HepG2 (cell line): ENCODE results near the gene RERE. TPM values are rescaled to one million over a fixed set of nuclear protein-coding genes. Genes with fewer than 3 reads are reported as not detected.

Experiments used
- ATAC-seq: fragments of 200-7000 bp; cut with Tn5 transposase; 3 replicates; pipeline ENCODE4 v1.9.1; 2020; ENCODE audit warnings: mild to moderate bottlenecking, moderate library complexity
- BruUV-seq: library from RNA; stranded (reverse); fragments of 400-500 nt; replicated peaks from 2 replicates; lab custom pipeline; 2021; lab: Mats Ljungman, UMichigan
- CTCF ChIA-PET: fragments of 300-600 bp; formaldehyde crosslinking; extraction: SDS; loops from one replicate; lab custom pipeline; 2021; ENCODE audit warnings: low total read pairs, inconsistent platforms, low intra/inter-chr PET ratio; lab: Yijun Ruan, JAX
- POLR2A ChIA-PET: fragments of 350-600 bp; sonication (Branson Sonifier 250); formaldehyde crosslinking; loops from one replicate; lab custom pipeline; 2020; ENCODE audit warnings: antibody characterized with exemption, inconsistent platforms; lab: Yijun Ruan, JAX
- DNase-seq: peaks from one replicate; pipeline ENCODE4 v3.0.0-alpha.2; 2015; ENCODE audit warnings: low spot score
- FAIRE-seq: peaks from 3 replicates; lab custom pipeline; 2011; peaks lifted over from hg19 to GRCh38; lab: Jason Lieb, UNC
- H2AFZ ChIP-seq: one replicate; pipeline ENCODE4 v1.6.1; 2011; ENCODE audit warnings: low read length, inconsistent platforms
- H3K27ac ChIP-seq: fragments of 300-600 bp; 3 replicates; pipeline ENCODE4 v1.8.0; 2011; ENCODE audit warnings: mixed run types, mild to moderate bottlenecking, mixed read lengths, low read length, inconsistent platforms; ENCODE audit not compliant: insufficient read depth; ENCODE audit errors: extremely low read length
- H3K27me3 ChIP-seq, 2 experiments: fragments of 200-600 bp in 1 of 2; 2 replicates in 1 of 2; 3 replicates in 1 of 2; pipeline versions ENCODE4 v1.6.0 to v1.8.0; 2011; ENCODE audit warnings: low read length in 2 of 2, mild to moderate bottlenecking in 2 of 2, moderate library complexity in 2 of 2, inconsistent platforms in 1 of 2; ENCODE audit not compliant: insufficient read depth in 2 of 2, control insufficient read depth in 1 of 2
- H3K36me3 ChIP-seq, 2 experiments: fragments of 200-600 bp in 1 of 2; replicated peaks in 1 of 2; 2 replicates in 1 of 2; 3 replicates in 1 of 2; pipeline versions ENCODE4 v1.5.1 to v1.8.0; 2011; ENCODE audit warnings: low read length in 2 of 2, inconsistent platforms in 1 of 2; ENCODE audit not compliant: insufficient read depth in 2 of 2, control insufficient read depth in 1 of 2
- H3K4me1 ChIP-seq: 2 replicates; pipeline ENCODE4 v1.5.1; 2012; ENCODE audit warnings: low read length, inconsistent platforms; ENCODE audit not compliant: insufficient read depth
- H3K4me2 ChIP-seq: 2 replicates; pipeline ENCODE4 v1.6.0; 2011; ENCODE audit warnings: low read depth, low read length, inconsistent platforms
- H3K4me3 ChIP-seq, 3 experiments: fragments of 200-600 bp in 1 of 3; sonication (generic), shearing (Covaris generic) in 1 of 3; replicated peaks in 1 of 3; 2 replicates each; pipeline ENCODE4 v1.5.1; 2011 to 2016; ENCODE audit warnings: low read length in 3 of 3, inconsistent platforms in 2 of 3, low read depth in 2 of 3, mild to moderate bottlenecking in 2 of 3, control low read depth in 1 of 3, mixed read lengths in 1 of 3; ENCODE audit not compliant: insufficient read depth in 1 of 3
- H3K79me2 ChIP-seq: one replicate; pipeline ENCODE4 v1.6.1; 2011; ENCODE audit warnings: low read length, inconsistent platforms; ENCODE audit not compliant: insufficient read depth
- H3K9ac ChIP-seq: 2 replicates; pipeline ENCODE4 v1.6.0; 2011; ENCODE audit warnings: mild to moderate bottlenecking, low read depth, low read length, inconsistent platforms; ENCODE audit not compliant: insufficient read depth
- H3K9me3 ChIP-seq: 2 replicates; pipeline ENCODE4 v1.5.1; 2012; ENCODE audit warnings: mild to moderate bottlenecking, low read length
- H4K20me1 ChIP-seq: 2 replicates; pipeline ENCODE4 v1.6.0; 2011; ENCODE audit warnings: inconsistent platforms, mild to moderate bottlenecking, low read length, moderate library complexity; ENCODE audit not compliant: insufficient read depth
- CAMTA2 ChIP-seq: sonication (generic); formaldehyde crosslinking; IDR thresholded peaks from 2 replicates; pipeline ENCODE4 v1.4.0; 2020; ENCODE audit warnings: mild to moderate bottlenecking, missing genetic modification reagents, borderline replicate concordance
- FOXJ3 ChIP-seq: sonication (generic); formaldehyde crosslinking; IDR thresholded peaks from 2 replicates; pipeline ENCODE4 v1.4.0; 2020; ENCODE audit warnings: missing genetic modification reagents, mild to moderate bottlenecking, borderline replicate concordance
- HNRNPLL ChIP-seq: fragments of 200-400 bp; formaldehyde crosslinking; IDR thresholded peaks from 2 replicates; pipeline ENCODE4 v1.6.1; 2017; ENCODE audit warnings: mild to moderate bottlenecking, low read depth, low read length; ENCODE audit not compliant: poor library complexity, severe bottlenecking
- JUN ChIP-seq: sonication (generic); formaldehyde crosslinking; IDR thresholded peaks from 2 replicates; pipeline ENCODE4 v1.4.0; 2020; ENCODE audit warnings: mild to moderate bottlenecking, missing genetic modification reagents
- TCF12 ChIP-seq, 2 experiments: fragments of 450-650 bp in 1 of 2; sonication (generic) in 1 of 2; formaldehyde crosslinking in 1 of 2; IDR thresholded peaks; 2 replicates each; pipeline versions ENCODE4 v1.6.1 to v1.8.0; 2017 to 2022; ENCODE audit warnings: antibody characterized with exemption in 1 of 2, mild to moderate bottlenecking in 1 of 2, missing genetic modification reagents in 1 of 2, moderate library complexity in 1 of 2
- U2AF1 ChIP-seq: fragments of 200-400 bp; formaldehyde crosslinking; optimal IDR thresholded peaks from 2 replicates; pipeline ENCODE3; 2017; ENCODE audit warnings: mild to moderate bottlenecking, low read depth, low read length
- ZNF572 ChIP-seq: sonication (generic); formaldehyde crosslinking; IDR thresholded peaks from 2 replicates; pipeline ENCODE4 v1.5.1; 2020; ENCODE audit warnings: mild to moderate bottlenecking, missing genetic modification reagents
- ZNF713 ChIP-seq: sonication (generic); formaldehyde crosslinking; IDR thresholded peaks from 2 replicates; pipeline ENCODE4 v1.4.0; 2020; ENCODE audit warnings: mild to moderate bottlenecking, missing genetic modification reagents
- WGBS: methylation state at CpG from one replicate; pipeline ENCODE4 v1.1.6; 2017; ENCODE audit warnings: low lambda C conversion rate; 5-methylcytosine and 5-hydroxymethylcytosine counted together
- in situ Hi-C: cut with HindIII; loops from 2 replicates; pipeline ENCODE4 v1.10.0; 2017; ENCODE audit warnings: low pct_unique_long_range_greater_than_20kb; ENCODE audit not compliant: extremely low pct_ligation_motif_present
- intact Hi-C: fragments of 100-400 bp; cut with micrococcal nuclease; formaldehyde crosslinking; loops from one replicate; pipeline ENCODE4 v1.10.0; 2022; ENCODE audit not compliant: unreplicated experiment
- polyA plus RNA-seq, 8 experiments: library from polyadenylated mRNA; depleted of rRNA in 3 of 8; stranded (reverse) in 7 of 8; unstranded in 1 of 8; fragments of >200 nt; fragmentation: Illumina TruSeq in 4 of 8; extraction: Trizol in 4 of 8; gene quantifications; 2 replicates each; pipeline versions ENCODE4 v1.2.1 to v1.2.3, GENCODE V29; 2011 to 2016; ENCODE audit warnings: low read depth in 4 of 8, missing spikeins in 1 of 8, mixed read lengths in 1 of 8; ENCODE audit not compliant: insufficient read depth in 1 of 8
- total RNA-seq, 5 experiments: library from RNA; depleted of rRNA; stranded (reverse); fragments of >200 nt; fragmentation: Illumina TruSeq; extraction: Trizol; gene quantifications; 2 replicates each; pipeline ENCODE4 v1.2.3, GENCODE V29; 2016; ENCODE audit warnings: low read depth in 1 of 5
- TF ChIP-seq, protein P1 (sequence below): fragments of 450-650 bp; IDR thresholded peaks from 2 replicates; pipeline ENCODE4 v1.6.1; 2017
- TF ChIP-seq, protein P2 (sequence below): sonication (generic); formaldehyde crosslinking; conservative IDR thresholded peaks from 2 replicates; pipeline ENCODE4 v1.4.0; 2020; ENCODE audit warnings: missing genetic modification reagents

Gene RERE
- total and polyA plus RNA-seq, 2 of the 13 experiments (the other 11 are each of a cell fraction or from before 2014, with no cell fraction given), result 18.3 to 21.9 TPM

DNA sequence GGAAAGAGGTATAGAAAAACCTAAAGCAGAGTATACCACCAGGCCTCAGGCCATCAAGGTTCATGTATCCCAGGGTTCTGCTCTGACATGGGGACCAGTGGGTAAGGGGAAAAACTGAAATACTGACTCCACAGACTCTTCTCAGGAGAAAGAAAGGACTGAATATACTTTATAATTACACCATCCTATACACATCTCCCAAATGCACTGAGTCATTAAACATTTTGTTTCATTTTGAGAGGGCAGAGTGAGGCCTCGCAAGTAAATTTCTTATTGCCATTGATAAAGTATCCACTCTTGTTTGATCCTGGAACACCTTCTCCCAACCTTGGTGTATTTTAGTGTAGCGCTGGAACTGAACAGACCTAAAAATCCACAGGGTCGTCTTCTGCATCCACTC, 251.6 kb downstream of the RERE start:
- no peak overlapping the region for H3K4me2 ChIP-seq
- no peak overlapping the region for H3K4me3 ChIP-seq
- in situ Hi-C loops, result loop anchor here (10.0 to 25.0 kb wide), 2 partner anchors 99 to 271 kb away; no protein-coding TSS in a partner anchor
- H2AFZ ChIP-seq, result no peak overlapping the region
- TF ChIP-seq CAMTA2, result no peak
- no peak for TF ChIP-seq HNRNPLL
- no peak for TF ChIP-seq FOXJ3
- TF ChIP-seq ZNF572 (CRISPR knock-in tag), result no peak
- no peak for TF ChIP-seq U2AF1
- TF ChIP-seq, protein P1, sequence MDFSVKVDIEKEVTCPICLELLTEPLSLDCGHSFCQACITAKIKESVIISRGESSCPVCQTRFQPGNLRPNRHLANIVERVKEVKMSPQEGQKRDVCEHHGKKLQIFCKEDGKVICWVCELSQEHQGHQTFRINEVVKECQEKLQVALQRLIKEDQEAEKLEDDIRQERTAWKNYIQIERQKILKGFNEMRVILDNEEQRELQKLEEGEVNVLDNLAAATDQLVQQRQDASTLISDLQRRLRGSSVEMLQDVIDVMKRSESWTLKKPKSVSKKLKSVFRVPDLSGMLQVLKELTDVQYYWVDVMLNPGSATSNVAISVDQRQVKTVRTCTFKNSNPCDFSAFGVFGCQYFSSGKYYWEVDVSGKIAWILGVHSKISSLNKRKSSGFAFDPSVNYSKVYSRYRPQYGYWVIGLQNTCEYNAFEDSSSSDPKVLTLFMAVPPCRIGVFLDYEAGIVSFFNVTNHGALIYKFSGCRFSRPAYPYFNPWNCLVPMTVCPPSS, result no peak
- TF ChIP-seq, protein P2, sequence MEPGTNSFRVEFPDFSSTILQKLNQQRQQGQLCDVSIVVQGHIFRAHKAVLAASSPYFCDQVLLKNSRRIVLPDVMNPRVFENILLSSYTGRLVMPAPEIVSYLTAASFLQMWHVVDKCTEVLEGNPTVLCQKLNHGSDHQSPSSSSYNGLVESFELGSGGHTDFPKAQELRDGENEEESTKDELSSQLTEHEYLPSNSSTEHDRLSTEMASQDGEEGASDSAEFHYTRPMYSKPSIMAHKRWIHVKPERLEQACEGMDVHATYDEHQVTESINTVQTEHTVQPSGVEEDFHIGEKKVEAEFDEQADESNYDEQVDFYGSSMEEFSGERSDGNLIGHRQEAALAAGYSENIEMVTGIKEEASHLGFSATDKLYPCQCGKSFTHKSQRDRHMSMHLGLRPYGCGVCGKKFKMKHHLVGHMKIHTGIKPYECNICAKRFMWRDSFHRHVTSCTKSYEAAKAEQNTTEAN (CRISPR knock-in tag), result no peak
- TF ChIP-seq ZNF713 (CRISPR knock-in tag), result no peak
- TF ChIP-seq JUN (CRISPR knock-in tag), result no peak
- TF ChIP-seq TCF12 (IDR thresholded peaks at IDR 0.05), result no peak
- no peak for TF ChIP-seq TCF12 (CRISPR knock-in tag; IDR thresholded peaks at IDR 0.05)
- TF ChIP-seq, all 625 proteins: peak for 0
- H3K79me2 ChIP-seq, result peaks cover 72% of the 10 kb centered on the region
- FAIRE-seq (no peak), ATAC-seq (no peak), DNase-seq (no peak)
- no peaks in the 10 kb centered on the region for H3K27me3 ChIP-seq
- intact Hi-C loops, result no loop called here
- no TSS peak for BruUV-seq
- peaks cover 96% of the 10 kb centered on the region for H3K4me1 ChIP-seq
- no peak overlapping the region for H3K27ac ChIP-seq
- 100% methylated on average over 3 of the region's 3 CpGs for WGBS
- ChIA-PET CTCF (no interaction called here), POLR2A (no interaction called here)
- H3K36me3 ChIP-seq, result peaks cover 0 to 4% of the 10 kb centered on the region in 2 experiments; a peak in 4 of 5 replicates
- no peaks in the 10 kb centered on the region for H3K9me3 ChIP-seq
- H4K20me1 ChIP-seq, result peaks cover 17% of the 10 kb centered on the region
- H3K9ac ChIP-seq, result no peak overlapping the region
